ENCODE measurements around the gene TNNI2.

The TNNI2 gene

DNA sequence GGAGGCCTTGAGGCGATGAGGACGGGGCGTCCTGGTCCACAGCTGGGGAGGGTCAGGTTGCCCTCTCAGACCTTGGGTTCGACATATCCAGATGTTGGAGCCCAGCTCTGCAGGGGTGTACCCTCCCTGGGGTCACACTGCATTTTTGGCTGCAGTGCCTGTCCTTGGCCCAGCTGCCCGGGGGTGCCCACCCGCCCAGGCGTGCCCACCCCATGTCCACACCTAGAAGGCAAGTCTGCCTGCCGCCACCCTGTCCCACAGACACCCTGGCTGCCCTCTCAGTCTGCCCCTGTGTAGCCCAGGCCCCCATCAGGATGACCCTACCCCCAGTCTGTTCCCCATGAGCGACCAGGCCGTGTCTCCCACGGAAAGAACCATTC, 17.1 kb downstream of the TNNI2 start:
- DNase-seq (ENCODE audit: low read depth): no peak
- H3K4me3 ChIP-seq (ENCODE audit: low read length): no peak overlapping the region
- TF ChIP-seq, protein P1, sequence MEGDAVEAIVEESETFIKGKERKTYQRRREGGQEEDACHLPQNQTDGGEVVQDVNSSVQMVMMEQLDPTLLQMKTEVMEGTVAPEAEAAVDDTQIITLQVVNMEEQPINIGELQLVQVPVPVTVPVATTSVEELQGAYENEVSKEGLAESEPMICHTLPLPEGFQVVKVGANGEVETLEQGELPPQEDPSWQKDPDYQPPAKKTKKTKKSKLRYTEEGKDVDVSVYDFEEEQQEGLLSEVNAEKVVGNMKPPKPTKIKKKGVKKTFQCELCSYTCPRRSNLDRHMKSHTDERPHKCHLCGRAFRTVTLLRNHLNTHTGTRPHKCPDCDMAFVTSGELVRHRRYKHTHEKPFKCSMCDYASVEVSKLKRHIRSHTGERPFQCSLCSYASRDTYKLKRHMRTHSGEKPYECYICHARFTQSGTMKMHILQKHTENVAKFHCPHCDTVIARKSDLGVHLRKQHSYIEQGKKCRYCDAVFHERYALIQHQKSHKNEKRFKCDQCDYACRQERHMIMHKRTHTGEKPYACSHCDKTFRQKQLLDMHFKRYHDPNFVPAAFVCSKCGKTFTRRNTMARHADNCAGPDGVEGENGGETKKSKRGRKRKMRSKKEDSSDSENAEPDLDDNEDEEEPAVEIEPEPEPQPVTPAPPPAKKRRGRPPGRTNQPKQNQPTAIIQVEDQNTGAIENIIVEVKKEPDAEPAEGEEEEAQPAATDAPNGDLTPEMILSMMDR (conservative IDR thresholded peaks at IDR 0.05; ENCODE audit: low read length): no peak

DNA sequence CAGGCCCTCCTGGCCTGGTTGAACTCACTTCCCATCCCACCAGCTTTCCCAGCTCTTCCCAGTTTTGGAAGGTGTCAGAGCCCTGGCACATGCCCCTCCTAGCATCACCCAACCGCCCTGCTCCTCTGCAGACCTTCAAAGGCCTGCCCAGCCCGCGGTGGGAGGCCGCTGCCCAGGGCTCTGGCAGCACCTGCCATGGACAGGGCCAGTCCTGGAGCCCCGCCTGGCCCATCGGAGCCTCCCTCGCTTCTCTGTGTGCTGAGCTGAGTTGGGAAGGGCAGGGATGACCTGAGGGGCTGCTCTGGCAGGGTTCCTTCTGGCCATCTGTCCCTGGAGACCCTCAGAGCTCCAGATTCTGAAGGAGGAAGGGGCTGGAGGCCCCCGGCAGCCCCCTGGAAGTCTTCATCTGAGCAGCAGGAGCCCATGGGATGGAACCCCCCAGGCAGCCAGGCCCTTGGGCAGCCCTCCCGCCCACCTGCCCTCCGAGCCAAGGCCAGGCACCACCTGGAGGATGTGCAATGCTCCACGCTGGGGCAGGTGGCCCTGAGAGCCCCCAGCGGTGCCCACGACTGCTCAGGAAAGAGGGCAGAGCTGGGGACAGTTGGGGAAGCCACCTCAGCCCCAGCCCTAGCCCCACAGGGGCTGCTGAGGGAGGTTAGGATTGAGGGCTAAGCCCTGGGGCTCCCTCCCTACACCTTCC, 17.7 kb downstream of the TNNI2 start:
- H3K4me3 ChIP-seq (ENCODE audit: low read length): no peak overlapping the region
- no peak for DNase-seq (ENCODE audit: low read depth)

DNA sequence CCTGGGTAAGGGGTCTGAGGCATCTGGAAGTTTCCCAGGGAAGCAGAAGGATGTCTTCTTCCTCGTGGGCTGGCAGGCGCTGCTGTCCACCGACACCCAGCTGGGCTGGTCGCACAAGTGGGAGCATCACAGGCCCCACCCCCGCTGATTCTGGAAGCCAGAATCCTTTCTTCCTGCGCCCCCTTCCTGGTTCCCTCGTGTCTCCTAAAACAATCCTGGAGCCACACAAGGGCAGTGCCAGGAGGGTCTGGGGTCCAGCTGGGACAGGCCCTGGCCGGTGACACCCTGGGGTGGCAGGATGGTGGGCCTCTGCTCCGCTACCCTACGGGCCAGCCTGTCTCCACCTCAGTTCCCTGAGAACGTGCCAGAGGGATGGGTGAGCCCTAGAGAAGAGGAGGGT, 18.3 kb downstream of the TNNI2 start:
- TF ChIP-seq, protein P1 (conservative IDR thresholded peaks at IDR 0.05; ENCODE audit: low read length): no peak
- no peak for DNase-seq (ENCODE audit: low read depth)

More for the DNA sequence above, 17.7 kb downstream of the TNNI2 start:
- TF ChIP-seq, protein P1 (conservative IDR thresholded peaks at IDR 0.05; ENCODE audit: low read length): no peak

DNA sequence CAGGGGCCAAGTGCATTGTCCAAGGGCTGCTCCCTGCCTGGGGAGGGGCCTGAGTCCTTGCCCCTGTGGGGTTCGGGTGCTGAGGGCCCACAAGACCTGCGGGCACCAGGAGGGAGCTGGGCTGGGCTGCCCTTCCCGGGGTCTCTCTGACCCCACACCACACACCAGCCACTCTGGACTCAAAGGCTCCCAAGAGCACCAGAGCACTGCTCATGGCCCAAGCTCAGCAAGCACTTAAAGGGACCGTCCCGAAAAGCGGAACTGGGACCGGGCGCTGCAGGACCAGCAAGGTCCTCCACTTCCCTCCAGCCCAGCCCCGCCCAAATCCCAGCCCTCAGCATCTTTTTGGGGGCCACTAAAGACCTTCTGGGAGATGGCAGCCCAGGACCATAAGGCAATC, 19.4 kb downstream of the TNNI2 start:
- no peak for DNase-seq (ENCODE audit: low read depth)
- no peak overlapping the region for H3K4me3 ChIP-seq (ENCODE audit: low read length)
- TF ChIP-seq, protein P1 (conservative IDR thresholded peaks at IDR 0.05; ENCODE audit: low read length): no peak

More for the DNA sequence above, 18.3 kb downstream of the TNNI2 start:
- H3K4me3 ChIP-seq (ENCODE audit: low read length): no peak overlapping the region

DNA sequence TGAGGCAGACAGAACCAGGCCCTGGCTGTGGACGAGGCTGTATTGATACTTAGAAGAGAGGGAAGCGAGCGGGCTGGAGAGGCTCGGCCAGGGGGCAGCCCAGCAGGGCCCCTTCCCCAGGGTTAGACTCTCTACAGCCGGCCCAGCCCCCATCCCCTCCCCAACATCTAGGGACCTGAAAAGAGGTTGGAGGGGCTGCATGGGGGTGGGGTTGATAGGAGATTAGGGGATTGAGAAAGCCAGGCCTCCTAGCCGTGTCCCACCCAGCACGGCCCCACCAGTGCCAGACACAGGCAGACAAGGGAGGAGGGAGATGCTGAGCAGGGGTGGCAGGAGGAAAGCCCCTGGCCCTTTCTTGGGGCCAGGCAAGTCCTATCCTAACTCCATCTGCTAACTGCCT, 19.8 kb downstream of the TNNI2 start:
- no peak overlapping the region for H3K4me3 ChIP-seq (ENCODE audit: low read length)
- TF ChIP-seq, protein P1 (conservative IDR thresholded peaks at IDR 0.05; ENCODE audit: low read length): no peak
- no peak for DNase-seq (ENCODE audit: low read depth)

DNA sequence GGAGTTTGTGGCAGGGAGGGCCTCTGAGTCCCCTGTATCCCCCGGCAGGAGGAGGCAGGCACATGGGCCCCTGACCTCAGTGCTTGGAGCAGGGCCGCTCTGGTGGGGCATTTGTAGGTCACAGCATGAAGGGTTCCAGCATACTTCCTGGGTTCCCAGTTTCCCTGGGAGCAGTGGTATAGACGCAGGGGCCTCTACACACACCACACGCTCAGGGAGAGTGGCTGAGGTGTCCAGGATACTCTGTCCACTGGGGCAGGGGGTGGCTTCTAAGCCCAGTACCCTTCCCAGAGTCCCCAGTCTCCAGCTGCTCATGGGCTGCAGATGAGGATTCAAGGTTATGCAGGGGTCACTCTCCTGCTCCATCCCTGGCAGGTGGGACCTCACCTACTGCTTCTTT, 20.2 kb downstream of the TNNI2 start:
- TF ChIP-seq, protein P1 (conservative IDR thresholded peaks at IDR 0.05; ENCODE audit: low read length): no peak
- no peak for DNase-seq (ENCODE audit: low read depth)
- H3K4me3 ChIP-seq (ENCODE audit: low read length): no peak overlapping the region

GRCh38 chr11:1860108-1860507, 21.3 kb downstream of the TNNI2 start:
- TF ChIP-seq, protein P1 (conservative IDR thresholded peaks at IDR 0.05; ENCODE audit: low read length): no peak
- no peak for DNase-seq (ENCODE audit: low read depth)
- no peak overlapping the region for H3K4me3 ChIP-seq (ENCODE audit: low read length)

All from AG10803 (cell line).